A673 (cell line): ENCODE results near the gene HSD17B2. TPM values are rescaled to one million over a fixed set of nuclear protein-coding genes. Genes with fewer than 3 reads are reported as not detected.

Experiments
- BruUV-seq: library from RNA; stranded (reverse); fragments of 400-500 nt; replicated peaks from 2 replicates; lab custom pipeline; 2021; lab: Mats Ljungman, UMichigan
- CTCF ChIA-PET: fragments of 300-600 bp; sonication (Branson Sonifier 250); formaldehyde crosslinking; loops from one replicate; lab custom pipeline; 2022; ENCODE audit warnings: antibody characterized with exemption; lab: Charles Lee
- POLR2A ChIA-PET: fragments of 300-600 bp; sonication (Branson Sonifier 250); formaldehyde crosslinking; loops from one replicate; lab custom pipeline; 2022; ENCODE audit warnings: antibody characterized with exemption; ENCODE audit not compliant: low non-redundant PET; lab: Charles Lee
- DNase-seq: peaks from one replicate; pipeline ENCODE4 v3.0.0-alpha.2; 2015; ENCODE audit warnings: low spot score
- H3K27ac ChIP-seq: fragments of 200-600 bp; sonication (generic); 2 replicates; pipeline ENCODE4 v1.5.1; 2016; ENCODE audit warnings: mixed run types, low read depth, mild to moderate bottlenecking, mixed read lengths, antibody characterized with exemption, low read length; ENCODE audit not compliant: poor library complexity, severe bottlenecking
- H3K27me3 ChIP-seq: fragments of 200-600 bp; sonication (generic); replicated peaks from 2 replicates; pipeline ENCODE4 v1.6.1; 2017; ENCODE audit warnings: mixed run types, low read depth, mild to moderate bottlenecking, mixed read lengths, antibody characterized with exemption, low read length; ENCODE audit not compliant: insufficient read depth, poor library complexity
- H3K36me3 ChIP-seq: fragments of 200-600 bp; sonication (generic); 2 replicates; pipeline ENCODE4 v1.6.1; 2016; ENCODE audit warnings: mixed run types, mild to moderate bottlenecking, mixed read lengths, antibody characterized with exemption, low read length; ENCODE audit not compliant: insufficient read depth, poor library complexity, severe bottlenecking
- H3K4me1 ChIP-seq: fragments of 200-600 bp; sonication (generic); 2 replicates; pipeline ENCODE4 v1.6.1; 2017; ENCODE audit warnings: mixed run types, mild to moderate bottlenecking, mixed read lengths, antibody characterized with exemption, low read length; ENCODE audit not compliant: insufficient read depth, poor library complexity, severe bottlenecking
- H3K4me3 ChIP-seq: fragments of 200-600 bp; sonication (generic); 2 replicates; pipeline ENCODE4 v1.5.1; 2016; ENCODE audit warnings: low read depth, mixed run types, mild to moderate bottlenecking, mixed read lengths, low read length; ENCODE audit not compliant: poor library complexity, severe bottlenecking
- H3K9me3 ChIP-seq: fragments of 200-600 bp; sonication (generic); 2 replicates; pipeline ENCODE4 v1.6.1; 2016; ENCODE audit warnings: mixed run types, low read depth, mild to moderate bottlenecking, mixed read lengths, antibody characterized with exemption, low read length; ENCODE audit not compliant: poor library complexity, severe bottlenecking
- CTCF ChIP-seq: fragments of 300-800, 200-600 bp; sonication (generic); conservative IDR thresholded peaks from 2 replicates; pipeline ENCODE4 v1.5.1; 2017; ENCODE audit warnings: low read depth, mild to moderate bottlenecking, antibody characterized with exemption, low read length, moderate library complexity, mixed read lengths
- EZH2 ChIP-seq: fragments of 200-600 bp; sonication (generic); IDR thresholded peaks from 2 replicates; pipeline ENCODE4 v1.6.1; 2017; ENCODE audit warnings: borderline replicate concordance, low read depth, mild to moderate bottlenecking, mixed read lengths, antibody characterized with exemption, low read length; ENCODE audit not compliant: poor library complexity, severe bottlenecking
- intact Hi-C: fragments of 100-400 bp; cut with micrococcal nuclease; formaldehyde crosslinking; loops from one replicate; pipeline ENCODE4 v1.10.0; 2022; ENCODE audit not compliant: unreplicated experiment
- total RNA-seq: library from RNA; stranded (reverse); gene quantifications from 2 replicates; pipeline ENCODE4 v1.2.3, GENCODE V29; 2021

HSD17B2 gene
- total RNA-seq, 1 experiment from 2014 or later: 4.9 TPM

- DNase-seq: no peak
- Histone ChIP-seq H3K9me3 (no peaks in the 10 kb centered on the region), H3K27ac (no peak overlapping the region), H3K4me3 (no peak overlapping the region), H3K27me3 (no peaks in the 10 kb centered on the region), H3K4me1 (no peaks in the 10 kb centered on the region), H3K36me3 (no peaks in the 10 kb centered on the region)
- no peak for TF ChIP-seq EZH2
- no peak for TF ChIP-seq CTCF
- intact Hi-C loops: no loop called here
- ChIA-PET POLR2A (no interaction called here), CTCF (no interaction called here)
- no TSS peak for BruUV-seq
Measured at GRCh38 chr16:82085011-82085779, 50.1 kb downstream of the HSD17B2 start.

- CTCF ChIA-PET: no interaction called here
- H3K4me3 ChIP-seq: no peak overlapping the region
- DNase-seq: no peak
- H3K9me3 ChIP-seq: no peaks in the 10 kb centered on the region
- no peaks in the 10 kb centered on the region for H3K4me1 ChIP-seq
- no peaks in the 10 kb centered on the region for H3K27me3 ChIP-seq
- intact Hi-C loops: no loop called here
- H3K36me3 ChIP-seq: no peaks in the 10 kb centered on the region
- BruUV-seq: no TSS peak
- H3K27ac ChIP-seq: no peak overlapping the region
- TF ChIP-seq CTCF (no peak), EZH2 (no peak)
- POLR2A ChIA-PET: no interaction called here
Measured at GRCh38 chr16:82088483-82088882, 53.4 kb downstream of the HSD17B2 start.

- POLR2A ChIA-PET: no interaction called here
- DNase-seq: no peak
- no peaks in the 10 kb centered on the region for H3K36me3 ChIP-seq
- no TSS peak for BruUV-seq
- no peak overlapping the region for H3K27ac ChIP-seq
- intact Hi-C loops: no loop called here
- TF ChIP-seq EZH2: no peak
- no peak for TF ChIP-seq CTCF
- no peaks in the 10 kb centered on the region for H3K27me3 ChIP-seq
- no peaks in the 10 kb centered on the region for H3K9me3 ChIP-seq
- CTCF ChIA-PET: no interaction called here
- no peak overlapping the region for H3K4me3 ChIP-seq
- H3K4me1 ChIP-seq: no peaks in the 10 kb centered on the region
Measured at GRCh38 chr16:82091241-82091640, 56.2 kb downstream of the HSD17B2 start.
